ENCODE measurements around the gene BIN2.
"Not testable (repeated sequence)": the region's sequence is repeated elsewhere in the genome, so short reads cannot be mapped to it uniquely, and the experiment has no call there.

DNA sequence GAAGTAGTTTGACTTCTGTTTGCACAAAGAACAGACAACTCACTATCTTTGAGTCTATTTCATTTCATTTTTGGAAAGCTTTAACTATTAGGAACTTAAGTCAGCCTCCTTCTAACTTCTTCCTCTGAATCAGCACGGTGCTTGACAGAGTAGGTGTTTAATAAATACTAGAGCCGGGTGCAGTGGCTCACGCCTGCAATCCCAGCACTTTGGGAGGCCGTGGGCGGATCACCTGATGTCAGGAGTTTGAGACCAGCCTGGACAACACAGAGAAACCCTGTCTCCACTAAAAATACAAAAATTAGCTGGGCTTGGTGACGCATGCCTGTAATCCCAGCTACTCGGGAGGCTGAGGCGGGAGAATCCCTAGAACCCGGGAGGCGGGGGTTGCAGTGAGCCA is 23.2 kb downstream of the BIN2 start:
- TF ChIP-seq FOXK2 (IDR thresholded peaks at IDR 0.05); NFRKB (IDR thresholded peaks at IDR 0.05); LEF1 (IDR thresholded peaks at IDR 0.05; ENCODE audit: borderline replicate concordance); BHLHE40 (IDR thresholded peaks at IDR 0.05; ENCODE audit: borderline replicate concordance); ZNF384 (IDR thresholded peaks at IDR 0.05); CTBP1 (IDR thresholded peaks at IDR 0.05; ENCODE audit: borderline replicate concordance); L3MBTL2 (conservative IDR thresholded peaks at IDR 0.05); TARDBP (IDR thresholded peaks at IDR 0.05); SP1 (IDR thresholded peaks at IDR 0.05): not testable (repeated sequence)
